GM21447 (cell line): ENCODE results near the gene LIPC.

ENCODE experiments used
- ATAC-seq: cut with Tn5 transposase; IDR thresholded peaks from one replicate; pipeline ENCODE4 v1.9.1; 2021; ENCODE audit not compliant: unreplicated experiment

The LIPC gene

DNA sequence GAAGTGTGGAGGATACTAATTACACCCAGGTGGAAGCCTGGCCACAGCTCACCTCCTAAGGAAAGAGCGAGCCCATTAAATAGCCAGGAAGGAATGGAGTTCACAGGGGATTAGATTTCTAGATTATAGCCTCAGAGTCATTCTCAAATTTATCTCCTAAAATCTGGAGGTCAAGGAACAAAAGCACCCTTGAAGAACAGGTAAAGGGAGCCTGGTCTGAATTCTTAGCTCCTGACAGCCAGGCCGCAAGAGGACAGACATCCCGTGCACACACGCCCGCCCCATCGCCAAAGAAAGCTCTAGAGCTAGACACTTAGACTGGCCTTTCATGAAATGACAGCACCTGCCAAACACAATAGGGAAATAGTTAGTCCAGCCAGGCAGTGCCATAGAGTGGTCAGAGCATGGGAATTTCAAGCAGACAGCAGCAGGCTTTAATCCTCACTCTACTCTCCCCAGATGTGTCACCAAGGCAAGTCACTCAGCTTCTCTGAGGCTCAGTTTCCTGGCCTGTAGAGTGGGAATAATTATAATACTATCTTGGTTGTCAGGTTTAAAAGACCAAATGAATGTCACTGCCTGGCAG is 59.2 kb downstream of the LIPC start:
- ATAC-seq, result no peak

DNA sequence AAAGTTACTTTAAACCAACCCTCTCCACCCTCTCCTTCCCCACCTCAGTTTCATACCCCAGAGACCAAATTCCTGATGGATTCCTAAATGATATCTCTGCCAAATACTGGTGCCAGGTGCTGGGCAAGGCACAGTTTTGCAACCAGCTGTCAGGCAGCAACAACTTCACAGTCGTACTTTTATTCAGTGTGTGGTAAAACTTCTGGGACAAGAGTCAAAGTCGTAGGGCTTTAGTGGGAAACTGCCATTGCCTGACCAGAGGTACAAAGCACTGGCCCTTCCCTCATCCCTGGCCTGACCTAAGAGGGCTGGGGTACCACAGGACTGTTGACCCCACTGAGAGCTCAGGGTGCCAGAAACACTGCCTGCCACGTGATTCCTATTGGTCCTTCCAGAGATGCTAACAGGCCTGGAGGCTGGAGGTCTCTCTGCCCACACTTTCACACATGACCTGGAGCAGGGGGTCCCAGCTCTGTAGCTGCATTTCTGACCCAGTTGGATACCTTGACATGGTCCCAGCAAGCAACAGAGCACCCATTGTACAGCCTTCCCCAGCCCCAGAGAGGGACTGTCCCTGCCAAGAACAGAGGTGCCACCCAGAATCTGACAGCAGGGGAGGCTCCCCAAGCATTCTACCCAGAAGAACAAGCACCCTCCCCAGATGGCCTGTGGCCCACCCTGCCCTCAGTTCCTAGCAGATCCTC is 59.9 kb downstream of the LIPC start:
- ATAC-seq, result no peak

GRCh38 chr15:58492661-58493397 is 61.0 kb downstream of the LIPC start:
- no peak for ATAC-seq

GRCh38 chr15:58494567-58494966 is 62.8 kb downstream of the LIPC start:
- ATAC-seq, result no peak

DNA sequence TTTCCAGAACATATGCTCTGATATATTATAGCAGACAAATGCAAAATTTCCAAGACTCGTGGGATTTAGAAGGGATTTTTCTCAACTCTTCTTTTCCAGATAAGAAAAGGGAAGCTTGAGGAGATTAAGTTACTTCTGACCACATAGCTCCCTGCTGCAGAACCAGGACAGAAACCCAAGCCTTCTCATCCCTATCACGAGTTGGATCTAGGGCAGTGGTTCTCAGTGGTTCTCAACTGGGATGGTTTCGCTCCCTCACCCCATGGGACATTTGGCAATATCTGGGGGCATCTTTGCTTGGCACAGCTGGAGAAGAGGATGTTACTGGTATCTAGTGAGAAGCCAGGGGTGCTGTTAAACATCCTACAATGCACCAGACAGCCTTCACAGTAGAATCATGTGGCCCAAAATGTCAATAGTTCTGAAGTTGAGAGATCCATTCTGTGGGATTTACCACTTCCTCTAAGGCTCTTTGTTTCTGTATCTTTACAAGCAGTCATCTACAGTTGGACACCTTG is 64.2 kb downstream of the LIPC start:
- ATAC-seq, result no peak

- no peak for ATAC-seq
These were observed 65.4 kb downstream of the LIPC start for GRCh38 chr15:58497046-58497785.

- ATAC-seq, result no peak
These were observed 67.2 kb downstream of the LIPC start for GRCh38 chr15:58498821-58499580.

- no peak for ATAC-seq
These were observed 69.2 kb downstream of the LIPC start for GRCh38 chr15:58501006-58501405.

DNA sequence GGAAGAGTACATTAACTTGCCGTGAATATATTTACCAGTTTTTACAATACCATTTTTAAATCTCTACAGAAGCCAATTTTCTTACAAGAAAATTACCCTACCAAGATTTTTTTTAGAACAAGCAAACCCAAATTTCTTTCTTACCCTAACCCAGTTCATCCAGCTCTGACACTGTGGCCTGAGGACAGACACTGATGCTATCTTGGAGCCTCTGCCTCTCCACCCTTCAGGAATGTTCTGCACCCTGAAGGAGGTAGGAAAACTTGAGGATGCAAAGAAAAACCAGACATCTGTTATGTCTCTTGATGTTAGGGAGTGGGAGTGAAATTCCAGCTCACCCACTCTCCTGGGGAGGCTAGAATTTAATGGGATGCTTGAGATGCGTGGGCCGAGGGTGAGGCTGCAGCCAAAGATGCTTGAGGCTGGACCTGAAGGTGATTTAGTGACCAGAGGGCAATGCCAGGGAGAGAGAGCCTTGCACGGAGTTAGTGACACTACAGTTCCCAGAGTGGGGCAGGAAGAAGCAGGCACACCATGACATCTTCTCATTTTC is 69.9 kb downstream of the LIPC start:
- no peak for ATAC-seq

- no peak for ATAC-seq
These were observed 71.6 kb downstream of the LIPC start for GRCh38 chr15:58503139-58504027.

- no peak for ATAC-seq
These were observed 73.0 kb downstream of the LIPC start for GRCh38 chr15:58504674-58505234.

GRCh38 chr15:58505581-58505980 is 73.8 kb downstream of the LIPC start:
- ATAC-seq, result no peak

- no peak for ATAC-seq
These were observed 74.3 kb downstream of the LIPC start for GRCh38 chr15:58506064-58506490.

DNA sequence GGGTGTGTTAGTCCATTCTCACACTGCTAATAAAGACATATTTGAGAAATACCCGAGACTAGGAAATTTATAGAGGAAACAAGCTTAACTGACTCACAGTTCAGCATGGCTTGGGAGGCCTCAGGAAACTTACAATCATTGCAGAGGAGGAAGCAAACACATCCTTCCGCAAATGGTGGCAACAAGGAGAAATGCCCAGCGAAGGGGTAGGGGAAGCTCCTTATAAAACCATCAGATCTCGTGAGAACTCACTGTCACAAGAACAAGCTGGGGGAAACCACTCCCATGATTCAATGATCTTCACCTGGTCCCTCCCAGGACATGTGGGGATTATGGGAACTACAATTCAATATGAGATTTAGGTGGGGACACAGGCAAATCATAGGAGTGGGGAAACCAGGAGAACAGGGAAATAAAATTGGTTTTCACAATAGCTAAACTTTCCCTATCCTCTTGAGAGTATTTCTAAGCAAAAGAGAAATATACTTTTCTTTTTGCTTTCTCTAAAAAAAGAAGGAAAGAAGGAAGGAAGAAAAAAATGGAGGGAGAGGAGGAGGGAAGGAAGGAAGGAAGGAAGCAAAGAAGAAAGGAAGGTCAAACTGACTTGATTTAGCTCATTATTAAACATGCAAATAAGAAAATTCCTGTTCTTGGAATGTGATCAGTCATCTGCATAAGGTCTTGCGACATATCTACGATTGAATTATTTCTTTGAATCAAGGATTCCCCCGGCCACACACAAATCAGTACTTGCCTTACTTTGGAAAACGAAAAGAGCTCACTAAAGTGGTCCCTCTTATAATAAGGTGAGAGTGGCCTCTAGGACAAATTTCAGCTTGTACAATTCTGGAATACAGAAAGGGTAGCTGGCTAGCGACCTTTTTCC is 75.2 kb downstream of the LIPC start:
- ATAC-seq, result no peak

- no peak for ATAC-seq
These were observed 77.8 kb downstream of the LIPC start for GRCh38 chr15:58509556-58509955.

GRCh38 chr15:58510715-58511598 is 79.2 kb downstream of the LIPC start:
- ATAC-seq, result no peak

GRCh38 chr15:58511599-58511987 is 79.8 kb downstream of the LIPC start:
- ATAC-seq, result no peak
